Natural killer cell treated with Interleukin-12 subunit alpha and Interleukin-12 subunit beta and Interleukin-15 and Interleukin-18, amount 100 ng/mL, for 72 hours (primary cell): ENCODE data around the gene SHISA6. TPM values are rescaled to one million over a fixed set of nuclear protein-coding genes. Genes with fewer than 3 reads are reported as not detected.

ENCODE experiments used
- ATAC-seq, 2 donors: fragments of 150-1000 bp; cut with Tn5 transposase in 1 of 2; sonication (Bioruptor Pico), chemical (Tn5 transposase) in 1 of 2; 2 replicates each; pipeline ENCODE4 v1.10.0; 2021
- DNase-seq: peaks from one replicate; pipeline ENCODE4 v3.0.0; 2022; ENCODE audit warnings: low spot score
- H3K27ac Mint-ChIP-seq, 2 donors: 1 replicate in 1 of 2; 2 replicates in 1 of 2; pipeline ENCODE4 v1.8.0; 2022; ENCODE audit warnings: mixed read lengths in 2 of 2, mild to moderate bottlenecking in 1 of 2, moderate library complexity in 1 of 2
- H3K27me3 Mint-ChIP-seq, 2 donors: 1 replicate in 1 of 2; 2 replicates in 1 of 2; pipeline ENCODE4 v1.8.0; 2022; ENCODE audit warnings: mixed read lengths in 2 of 2
- H3K36me3 Mint-ChIP-seq: one replicate; pipeline ENCODE4 v1.8.0; 2022; ENCODE audit warnings: mixed read lengths
- H3K4me1 Mint-ChIP-seq, 2 donors: 1 replicate in 1 of 2; 2 replicates in 1 of 2; pipeline ENCODE4 v1.8.0; 2022; ENCODE audit warnings: low read depth in 2 of 2, mixed read lengths in 2 of 2, mild to moderate bottlenecking in 1 of 2
- H3K4me3 Mint-ChIP-seq: one replicate; pipeline ENCODE4 v1.8.0; 2022; ENCODE audit warnings: mixed read lengths
- H3K9me3 Mint-ChIP-seq: 2 replicates; pipeline ENCODE4 v1.8.0; 2022; ENCODE audit warnings: mixed read lengths
- total RNA-seq, 2 donors: library from RNA; stranded (reverse); gene quantifications; one replicate each; pipeline ENCODE4 v1.2.3, GENCODE V29; 2022

Gene SHISA6
- total RNA-seq, 2 donors from 2014 or later = not detected

DNA sequence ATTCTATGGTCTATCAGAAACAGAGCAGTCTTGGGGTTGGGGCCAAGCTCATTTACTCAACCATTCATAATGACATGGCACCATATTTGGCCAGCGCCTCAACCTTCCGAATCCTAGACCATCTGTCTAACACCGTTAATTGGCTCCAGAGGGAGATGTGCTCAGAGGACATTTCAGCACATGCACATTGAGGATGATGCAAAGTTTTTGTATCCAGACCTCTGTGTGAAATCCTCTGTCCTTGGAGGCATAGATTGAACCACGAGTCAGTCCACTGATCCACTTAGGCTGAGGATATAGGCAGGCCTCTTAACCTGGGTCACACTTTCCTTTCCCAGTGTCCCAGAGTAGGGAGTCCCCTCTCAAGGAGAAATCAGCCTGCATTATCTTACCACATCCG is 85.5 kb downstream of the SHISA6 start:
- Mint-ChIP-seq H3K27me3 (peaks cover 0 to 1% of the 10 kb centered on the region in 2 donors), H3K4me3 (no peak overlapping the region), H3K27ac (no peak overlapping the region), H3K4me1 (no peaks in the 10 kb centered on the region), H3K36me3 (no peaks in the 10 kb centered on the region), H3K9me3 (peaks cover 4% of the 10 kb centered on the region)
- DNase-seq (no peak), ATAC-seq (no peak)

DNA sequence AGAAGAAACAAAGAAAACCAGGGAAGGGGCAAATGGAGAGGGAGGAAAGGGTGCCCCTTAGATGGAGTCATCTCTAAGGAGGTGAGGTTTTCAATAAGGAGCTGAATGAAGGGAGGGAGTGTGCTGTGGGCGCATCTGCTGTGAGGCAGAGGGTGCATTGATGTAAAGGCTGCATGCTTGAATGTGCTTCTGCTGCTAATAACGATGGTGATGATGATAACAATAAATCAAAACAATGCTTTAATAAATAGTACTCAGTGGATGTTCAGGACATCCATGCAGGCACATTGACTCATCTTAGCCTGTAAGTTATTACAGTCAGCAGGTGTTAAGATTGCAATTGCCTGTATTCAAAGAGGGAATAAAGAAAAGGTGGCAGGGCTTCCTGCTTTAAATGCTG is 87.8 kb downstream of the SHISA6 start:
- DNase-seq (no peak), ATAC-seq (no peak)
- Mint-ChIP-seq H3K4me3 (no peak overlapping the region), H3K27ac (no peak overlapping the region), H3K4me1 (no peaks in the 10 kb centered on the region), H3K27me3 (peaks cover 0 to 4% of the 10 kb centered on the region in 2 donors), H3K36me3 (no peaks in the 10 kb centered on the region), H3K9me3 (peaks cover 4% of the 10 kb centered on the region)

- Mint-ChIP-seq H3K4me3 (no peak overlapping the region), H3K27me3 (peaks cover 0 to 4% of the 10 kb centered on the region in 2 donors), H3K27ac (no peak overlapping the region), H3K9me3 (no peaks in the 10 kb centered on the region), H3K36me3 (no peaks in the 10 kb centered on the region), H3K4me1 (no peaks in the 10 kb centered on the region)
- ATAC-seq = no peak
- no peak for DNase-seq
Observed at GRCh38 chr17:11330006-11330405, 89.0 kb downstream of the SHISA6 start.

DNA sequence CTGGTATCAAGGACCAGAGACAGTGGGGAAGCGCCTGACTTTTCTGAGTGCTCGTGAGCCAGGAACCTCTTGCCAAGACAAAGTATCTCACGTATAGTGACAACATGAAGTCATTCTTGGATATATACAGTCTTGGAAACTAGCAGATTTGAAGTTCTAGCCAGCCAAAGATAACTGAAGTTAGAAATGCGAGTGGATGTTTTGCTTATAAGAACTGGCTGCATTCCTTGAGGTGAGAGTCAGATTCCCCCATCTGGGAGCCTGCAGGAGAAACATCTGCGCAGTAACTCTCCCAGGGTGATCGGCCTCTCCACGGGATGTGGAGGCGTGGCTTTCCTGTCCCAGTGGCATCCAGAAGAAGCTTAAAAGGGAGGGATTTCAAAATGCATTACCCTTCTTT is 89.8 kb downstream of the SHISA6 start:
- DNase-seq (no peak), ATAC-seq (no peak)
- H3K27me3 Mint-ChIP-seq = peaks cover 0 to 4% of the 10 kb centered on the region in 2 donors
- H3K36me3 Mint-ChIP-seq = no peaks in the 10 kb centered on the region
- H3K4me3 Mint-ChIP-seq = no peak overlapping the region
- H3K9me3 Mint-ChIP-seq = no peaks in the 10 kb centered on the region
- H3K27ac Mint-ChIP-seq = no peak overlapping the region
- H3K4me1 Mint-ChIP-seq = no peaks in the 10 kb centered on the region

- H3K36me3 Mint-ChIP-seq = no peaks in the 10 kb centered on the region
- H3K4me1 Mint-ChIP-seq = no peaks in the 10 kb centered on the region
- peaks cover 0 to 4% of the 10 kb centered on the region in 2 donors for H3K27me3 Mint-ChIP-seq
- ATAC-seq (no peak), DNase-seq (no peak)
- H3K9me3 Mint-ChIP-seq = no peaks in the 10 kb centered on the region
- no peak overlapping the region for H3K27ac Mint-ChIP-seq
- H3K4me3 Mint-ChIP-seq = no peak overlapping the region
Observed at GRCh38 chr17:11331547-11332513, 90.8 kb downstream of the SHISA6 start.

DNA sequence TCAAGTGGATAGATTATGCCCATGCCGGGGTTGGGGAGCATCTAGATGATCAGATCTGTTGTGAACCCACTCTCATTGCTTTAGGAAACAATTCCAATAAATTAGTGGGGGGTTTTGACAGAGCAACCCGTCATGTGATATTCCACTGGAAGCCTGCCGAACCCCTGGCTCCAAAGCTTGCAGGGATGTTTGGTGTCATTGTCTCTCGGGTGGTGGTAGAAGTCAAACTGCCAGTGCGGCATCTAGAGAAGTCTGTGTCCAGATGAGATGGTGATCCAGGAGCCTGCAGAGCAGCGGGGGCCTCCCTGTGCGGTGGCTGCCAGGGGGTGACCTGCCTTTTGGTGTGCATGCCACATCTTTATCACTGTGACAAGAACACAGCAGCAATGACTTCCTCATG is 91.7 kb downstream of the SHISA6 start:
- Mint-ChIP-seq H3K36me3 (no peaks in the 10 kb centered on the region), H3K27ac (no peak overlapping the region), H3K9me3 (no peaks in the 10 kb centered on the region), H3K27me3 (peaks cover 0 to 4% of the 10 kb centered on the region in 2 donors), H3K4me1 (no peaks in the 10 kb centered on the region), H3K4me3 (no peak overlapping the region)
- ATAC-seq (no peak), DNase-seq (no peak)

DNA sequence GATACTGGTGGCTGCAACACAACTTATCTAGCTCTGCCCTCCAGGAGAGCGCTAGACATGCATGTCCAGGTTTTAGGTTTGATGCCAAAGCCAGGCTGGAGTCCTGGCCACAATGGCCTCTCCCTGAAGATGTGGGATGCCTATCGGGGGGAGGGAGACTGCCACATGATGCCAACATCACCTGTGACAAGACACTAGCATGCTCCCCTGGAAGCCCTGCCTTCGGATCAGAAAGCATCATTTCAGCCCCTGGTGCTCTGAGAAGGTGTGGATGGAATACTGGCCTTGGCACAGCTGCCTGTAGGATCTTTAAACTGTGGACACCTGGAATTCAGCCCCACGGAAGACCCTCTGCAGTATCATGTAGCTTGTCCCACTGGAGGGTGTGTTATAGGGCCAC is 93.5 kb downstream of the SHISA6 start:
- DNase-seq = no peak
- ATAC-seq = no peak
- Mint-ChIP-seq H3K36me3 (no peaks in the 10 kb centered on the region), H3K27me3 (peaks cover 0 to 4% of the 10 kb centered on the region in 2 donors), H3K4me3 (no peak overlapping the region), H3K4me1 (no peaks in the 10 kb centered on the region), H3K27ac (no peak overlapping the region), H3K9me3 (no peaks in the 10 kb centered on the region)

DNA sequence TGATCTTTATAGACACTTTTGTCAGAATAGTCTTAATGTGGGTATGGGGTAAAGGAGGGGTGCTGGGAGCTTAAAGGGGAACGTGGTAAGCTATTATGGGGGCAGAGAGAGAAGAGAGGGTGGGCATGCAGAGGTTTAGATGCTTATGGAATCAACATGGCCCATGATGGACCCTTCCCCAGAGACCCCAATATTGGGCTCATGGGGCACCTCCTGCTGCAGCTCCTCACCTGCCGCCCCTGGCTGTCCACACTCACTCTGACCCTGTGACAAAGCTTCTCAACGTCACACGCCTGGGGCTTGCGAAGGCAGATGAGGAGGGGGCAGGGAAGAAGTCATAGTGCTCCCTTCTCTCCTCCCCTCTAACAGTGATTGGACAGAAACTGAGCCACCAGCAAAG is 95.3 kb downstream of the SHISA6 start:
- Mint-ChIP-seq H3K9me3 (no peaks in the 10 kb centered on the region), H3K4me1 (no peaks in the 10 kb centered on the region), H3K27me3 (peaks cover 0 to 4% of the 10 kb centered on the region in 2 donors), H3K4me3 (no peak overlapping the region), H3K27ac (no peak overlapping the region), H3K36me3 (no peaks in the 10 kb centered on the region)
- DNase-seq = no peak
- no peak for ATAC-seq

- Mint-ChIP-seq H3K27ac (no peak overlapping the region), H3K27me3 (no peaks in the 10 kb centered on the region), H3K4me3 (no peak overlapping the region), H3K36me3 (no peaks in the 10 kb centered on the region), H3K9me3 (no peaks in the 10 kb centered on the region), H3K4me1 (no peaks in the 10 kb centered on the region)
- no peak for DNase-seq
- no peak for ATAC-seq
Observed at GRCh38 chr17:11340803-11341202, 99.8 kb downstream of the SHISA6 start.

GRCh38 chr17:11342138-11342537 is 101.1 kb downstream of the SHISA6 start:
- DNase-seq (no peak), ATAC-seq (no peak)
- no peaks in the 10 kb centered on the region for H3K4me1 Mint-ChIP-seq
- H3K4me3 Mint-ChIP-seq = no peak overlapping the region
- peaks cover 0 to 5% of the 10 kb centered on the region in 2 donors for H3K27me3 Mint-ChIP-seq
- peaks cover 4% of the 10 kb centered on the region for H3K9me3 Mint-ChIP-seq
- no peaks in the 10 kb centered on the region for H3K36me3 Mint-ChIP-seq
- no peak overlapping the region for H3K27ac Mint-ChIP-seq

GRCh38 chr17:11349106-11349505 is 108.1 kb downstream of the SHISA6 start:
- Mint-ChIP-seq H3K27ac (no peak overlapping the region), H3K36me3 (no peaks in the 10 kb centered on the region), H3K4me3 (no peak overlapping the region), H3K4me1 (no peaks in the 10 kb centered on the region), H3K27me3 (peaks cover 0 to 5% of the 10 kb centered on the region in 2 donors), H3K9me3 (peaks cover 7% of the 10 kb centered on the region)
- DNase-seq = no peak
- ATAC-seq = no peak

- no peak for ATAC-seq
- peaks cover 0 to 5% of the 10 kb centered on the region in 2 donors for H3K27me3 Mint-ChIP-seq
- peaks cover 11% of the 10 kb centered on the region for H3K9me3 Mint-ChIP-seq
- H3K27ac Mint-ChIP-seq = no peak overlapping the region
- DNase-seq = no peak
- H3K4me3 Mint-ChIP-seq = no peak overlapping the region
- H3K36me3 Mint-ChIP-seq = no peaks in the 10 kb centered on the region
- H3K4me1 Mint-ChIP-seq = no peaks in the 10 kb centered on the region
Observed at GRCh38 chr17:11351479-11351878, 110.5 kb downstream of the SHISA6 start.

GRCh38 chr17:11353601-11354000 is 112.6 kb downstream of the SHISA6 start:
- DNase-seq = no peak
- no peaks in the 10 kb centered on the region for H3K4me1 Mint-ChIP-seq
- H3K27ac Mint-ChIP-seq = no peak overlapping the region
- no peaks in the 10 kb centered on the region for H3K27me3 Mint-ChIP-seq
- peaks cover 6% of the 10 kb centered on the region for H3K9me3 Mint-ChIP-seq
- H3K4me3 Mint-ChIP-seq = no peak overlapping the region
- H3K36me3 Mint-ChIP-seq = no peaks in the 10 kb centered on the region
- no peak for ATAC-seq

DNA sequence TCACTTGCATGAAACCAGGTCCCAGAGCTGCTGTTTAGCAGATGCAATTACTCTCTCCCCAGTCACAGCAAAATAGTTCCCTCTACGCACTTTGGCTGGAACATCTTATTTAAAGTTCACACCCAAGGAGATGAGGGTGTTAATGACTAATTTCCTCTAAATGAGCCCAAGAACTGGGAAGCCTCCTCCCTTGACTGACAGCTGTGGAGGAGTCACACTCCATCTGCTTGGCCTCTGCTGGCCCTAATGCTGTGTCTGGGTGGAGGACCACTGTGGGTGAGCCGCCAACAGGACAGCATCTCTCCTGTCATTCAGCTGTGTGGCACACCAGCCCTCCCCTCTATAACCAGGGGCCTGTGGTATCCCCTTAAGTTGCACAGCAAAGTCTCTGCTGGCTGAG is 115.4 kb downstream of the SHISA6 start:
- peaks cover 4% of the 10 kb centered on the region for H3K9me3 Mint-ChIP-seq
- ATAC-seq (no peak), DNase-seq (no peak)
- no peaks in the 10 kb centered on the region for H3K4me1 Mint-ChIP-seq
- no peaks in the 10 kb centered on the region for H3K27me3 Mint-ChIP-seq
- H3K36me3 Mint-ChIP-seq = no peaks in the 10 kb centered on the region
- no peak overlapping the region for H3K4me3 Mint-ChIP-seq
- no peak overlapping the region for H3K27ac Mint-ChIP-seq
